IMR-90 (cell line): ENCODE measurements around the gene ADCY5. TPM values are rescaled to one million over a fixed set of nuclear protein-coding genes. Genes with fewer than 3 reads are reported as not detected.

Experiments
- ATAC-seq: fragments of 200-7000 bp; cut with Tn5 transposase; 2 replicates; pipeline ENCODE4 v1.9.1; 2020; ENCODE audit warnings: low read depth, mild to moderate bottlenecking, moderate library complexity
- BruUV-seq: library from RNA; stranded (reverse); fragments of 400-500 nt; replicated peaks from 2 replicates; lab custom pipeline; 2021; lab: Mats Ljungman, UMichigan
- CTCF ChIA-PET: fragments of 300-600 bp; formaldehyde crosslinking; extraction: SDS; loops from one replicate; lab custom pipeline; 2021; ENCODE audit warnings: antibody characterized with exemption; lab: Yijun Ruan, JAX
- POLR2A ChIA-PET: fragments of 300-600 bp; sonication (Branson Sonifier 250); formaldehyde crosslinking; loops from one replicate; lab custom pipeline; 2022; ENCODE audit warnings: antibody characterized with exemption; ENCODE audit not compliant: unreplicated experiment; lab: Charles Lee
- DNase-seq: peaks from one replicate; pipeline ENCODE4 v3.0.0; 2013
- H2AFZ ChIP-seq: replicated peaks from 2 replicates; pipeline ENCODE3; 2013; ENCODE audit warnings: low read length, mild to moderate bottlenecking; ENCODE audit not compliant: poor library complexity
- H2AK5ac ChIP-seq: 2 replicates; pipeline ENCODE4 v1.6.1; 2013; ENCODE audit warnings: low read depth, low read length, inconsistent platforms
- H2AK9ac ChIP-seq: replicated peaks from 2 replicates; pipeline ENCODE3; 2013; ENCODE audit warnings: mild to moderate bottlenecking, low read depth, low read length, moderate library complexity; ENCODE audit not compliant: poor library complexity
- H2BK120ac ChIP-seq: 2 replicates; pipeline ENCODE4 v1.6.1; 2013; ENCODE audit warnings: low read depth, low read length, inconsistent platforms
- H2BK15ac ChIP-seq: 3 replicates; pipeline ENCODE4 v1.6.1; 2013; ENCODE audit warnings: low read depth, low read length, inconsistent platforms
- H2BK20ac ChIP-seq: 2 replicates; pipeline ENCODE4 v1.6.1; 2013; ENCODE audit warnings: low read depth, mild to moderate bottlenecking, inconsistent platforms, low read length, moderate library complexity
- H2BK5ac ChIP-seq: 2 replicates; pipeline ENCODE4 v1.6.1; 2013; ENCODE audit warnings: mild to moderate bottlenecking, low read depth, low read length, inconsistent platforms; ENCODE audit not compliant: poor library complexity, severe bottlenecking
- H3K14ac ChIP-seq: replicated peaks from 2 replicates; pipeline ENCODE4 v1.6.1; 2013; ENCODE audit warnings: low read depth, low read length, inconsistent platforms
- H3K18ac ChIP-seq: 2 replicates; pipeline ENCODE4 v1.6.1; 2013; ENCODE audit warnings: low read depth, low read length, control low read depth
- H3K23ac ChIP-seq: 2 replicates; pipeline ENCODE4 v1.6.1; 2013; ENCODE audit warnings: low read depth, low read length, inconsistent platforms
- H3K27ac ChIP-seq: 2 replicates; pipeline ENCODE4 v1.5.1; 2013; ENCODE audit warnings: mild to moderate bottlenecking, control low read depth, low read length; ENCODE audit not compliant: insufficient read depth
- H3K27me3 ChIP-seq: 2 replicates; pipeline ENCODE4 v1.6.1; 2013; ENCODE audit warnings: low read length; ENCODE audit not compliant: control insufficient read depth, insufficient read depth
- H3K36me3 ChIP-seq: 2 replicates; pipeline ENCODE4 v1.6.1; 2013; ENCODE audit warnings: low read length, mixed read lengths; ENCODE audit not compliant: control insufficient read depth, insufficient read depth
- H3K4ac ChIP-seq: 2 replicates; pipeline ENCODE4 v1.6.1; 2013; ENCODE audit warnings: low read depth, low read length, inconsistent platforms
- H3K4me1 ChIP-seq: 2 replicates; pipeline ENCODE4 v1.6.1; 2013; ENCODE audit warnings: low read length, mixed read lengths; ENCODE audit not compliant: control insufficient read depth, insufficient read depth
- H3K4me2 ChIP-seq: 2 replicates; pipeline ENCODE4 v1.6.1; 2013; ENCODE audit warnings: low read depth, mild to moderate bottlenecking, control low read depth, low read length, moderate library complexity
- H3K4me3 ChIP-seq: 2 replicates; pipeline ENCODE4 v1.5.1; 2013; ENCODE audit warnings: low read depth, mild to moderate bottlenecking, control low read depth, low read length, moderate library complexity; ENCODE audit not compliant: insufficient read depth
- H3K56ac ChIP-seq: 2 replicates; pipeline ENCODE4 v1.6.1; 2013; ENCODE audit warnings: low read length, inconsistent platforms; ENCODE audit not compliant: insufficient read depth; ENCODE audit errors: extremely low read depth
- H3K79me1 ChIP-seq, 2 experiments: 2 replicates each; pipeline ENCODE4 v1.6.1; 2013; ENCODE audit warnings: low read length in 2 of 2, inconsistent platforms in 1 of 2, low read depth in 1 of 2
- H3K9ac ChIP-seq: 2 replicates; pipeline ENCODE4 v1.6.1; 2013; ENCODE audit warnings: low read depth, low read length, control low read depth
- H3K9me1 ChIP-seq: 2 replicates; pipeline ENCODE4 v1.6.1; 2013; ENCODE audit warnings: low read length, inconsistent platforms; ENCODE audit not compliant: insufficient read depth
- H3K9me3 ChIP-seq: 2 replicates; pipeline ENCODE4 v1.6.1; 2013; ENCODE audit warnings: low read length; ENCODE audit not compliant: control insufficient read depth, insufficient read depth
- H4K20me1 ChIP-seq: 2 replicates; pipeline ENCODE4 v1.6.1; 2013; ENCODE audit warnings: low read length, inconsistent platforms; ENCODE audit not compliant: insufficient read depth
- H4K5ac ChIP-seq: 2 replicates; pipeline ENCODE4 v1.6.1; 2013; ENCODE audit warnings: mild to moderate bottlenecking, low read depth, low read length, control low read depth
- H4K8ac ChIP-seq, 2 experiments: 2 replicates each; pipeline ENCODE4 v1.6.1; 2013; ENCODE audit warnings: low read depth in 2 of 2, low read length in 2 of 2, control low read depth in 1 of 2, inconsistent platforms in 1 of 2
- H4K91ac ChIP-seq: 2 replicates; pipeline ENCODE4 v1.6.1; 2013; ENCODE audit warnings: low read depth, low read length, inconsistent platforms; ENCODE audit not compliant: insufficient read depth
- NFE2L2 ChIP-seq: fragments of 150-350 bp; IDR thresholded peaks from 2 replicates; pipeline ENCODE4 v1.6.1; 2016; ENCODE audit warnings: low read depth, mild to moderate bottlenecking, low read length
- RCOR1 ChIP-seq: IDR thresholded peaks from 2 replicates; pipeline ENCODE4 v1.6.1; 2012; ENCODE audit warnings: mild to moderate bottlenecking, low read length, improper control_type of control experiment; ENCODE audit not compliant: insufficient replicate concordance
- RFX5 ChIP-seq: IDR thresholded peaks from 2 replicates; pipeline ENCODE4 v1.8.0; 2012; ENCODE audit warnings: low read depth, mild to moderate bottlenecking, low read length, moderate library complexity
- WGBS, 2 experiments: methylation state at CpG; one replicate each; pipeline versions ENCODE4 v1.1.5 to v1.1.7; 2013; ENCODE audit warnings: missing lambda C conversion rate in 2 of 2; ENCODE audit not compliant: insufficient read length in 1 of 2; ENCODE audit errors: extremely low coverage in 2 of 2; 5-methylcytosine and 5-hydroxymethylcytosine counted together
- dilution Hi-C: fragments of 300-500 bp; cut with HindIII; formaldehyde crosslinking; loops from one replicate; pipeline ENCODE4 v1.14.3; 2018; ENCODE audit warnings: low sequenced_read_pairs; ENCODE audit not compliant: unreplicated experiment
- in situ Hi-C: fragments of 300-500 bp; cut with MboI; formaldehyde crosslinking; loops from 3 replicates; pipeline ENCODE4 v1.14.3; 2019; ENCODE audit warnings: low sequenced_read_pairs, inconsistent platforms, mixed read lengths
- intact Hi-C: fragments of 100-400 bp; cut with micrococcal nuclease; formaldehyde crosslinking; loops from 2 replicates; pipeline ENCODE4 v1.10.0; 2022
- polyA plus RNA-seq, 3 experiments: library from polyadenylated mRNA; depleted of rRNA; stranded (reverse); fragments of >200 nt; gene quantifications; 2 replicates each; pipeline ENCODE4 v1.2.3, GENCODE V29; 2012; ENCODE audit warnings: low replicate concordance in 1 of 3
- total RNA-seq: library from RNA; depleted of rRNA; stranded (reverse); fragments of >200 nt; gene quantifications from 2 replicates; pipeline ENCODE4 v1.2.3, GENCODE V29; 2012
- TF ChIP-seq, protein P1 (sequence below): fragments of 150-350 bp; IDR thresholded peaks from 2 replicates; pipeline ENCODE4 v1.6.1; 2017; ENCODE audit warnings: mild to moderate bottlenecking, antibody characterized with exemption, low read length, low read depth

Gene ADCY5
- total and polyA plus RNA-seq, 2 of the 4 experiments (the other 2 are of a cell fraction), result 0.14 to 0.18 TPM

DNA sequence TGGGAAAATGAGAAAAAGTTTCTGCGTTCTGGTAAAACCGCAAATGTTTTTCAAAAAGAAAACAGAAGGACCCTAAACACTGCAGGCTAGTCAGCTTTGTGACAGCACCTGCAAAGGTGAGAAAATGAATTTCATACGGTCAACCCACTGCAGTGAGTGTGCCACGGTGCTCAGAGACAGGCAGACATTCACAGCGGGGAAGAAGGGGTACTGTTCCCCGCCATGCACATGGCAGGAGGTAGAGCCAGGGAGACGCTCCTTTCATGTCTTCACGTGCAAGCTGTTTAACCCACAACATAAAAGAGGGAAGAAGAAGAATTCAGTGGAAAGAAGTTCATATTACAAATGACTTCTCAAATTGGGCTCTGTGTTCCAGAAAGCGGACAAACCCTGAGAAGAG, 137.7 kb downstream of the ADCY5 start:
- H4K5ac ChIP-seq, result no peak overlapping the region
- no peak overlapping the region for H3K27ac ChIP-seq
- ATAC-seq (no peak), DNase-seq (no peak)
- H3K9me1 ChIP-seq, result no peaks in the 10 kb centered on the region
- H2AFZ ChIP-seq, result no peak overlapping the region
- no peaks in the 10 kb centered on the region; the same call in 1 of the 2 replicates for H3K4me1 ChIP-seq
- no peaks in the 10 kb centered on the region for H3K79me1 ChIP-seq
- no TSS peak for BruUV-seq
- no peak overlapping the region for H2AK9ac ChIP-seq
- H2BK5ac ChIP-seq, result no peak overlapping the region
- no peak overlapping the region for H3K9ac ChIP-seq
- H3K4me3 ChIP-seq, result no peak overlapping the region
- no peaks in the 10 kb centered on the region for H3K9me3 ChIP-seq
- no peak overlapping the region for H3K56ac ChIP-seq
- 56% methylated on average over 4 of the region's 9 CpGs; no CpG with 5 or more reads in 1 of the 2 experiments for WGBS, 2 experiments
- H3K4ac ChIP-seq, result no peak overlapping the region
- H2BK20ac ChIP-seq, result no peak overlapping the region
- no peak overlapping the region for H3K4me2 ChIP-seq
- no peak overlapping the region for H4K8ac ChIP-seq
- H3K27me3 ChIP-seq, result peaks cover 43% of the 10 kb centered on the region
- no peak overlapping the region for H3K18ac ChIP-seq
- H4K20me1 ChIP-seq, result no peaks in the 10 kb centered on the region
- dilution Hi-C loops, result no loop called here
- H2BK15ac ChIP-seq, result no peak overlapping the region
- CTCF ChIA-PET, result no interaction called here
- H3K36me3 ChIP-seq, result no peaks in the 10 kb centered on the region
- TF ChIP-seq RCOR1, result no peak
- TF ChIP-seq, protein P1, sequence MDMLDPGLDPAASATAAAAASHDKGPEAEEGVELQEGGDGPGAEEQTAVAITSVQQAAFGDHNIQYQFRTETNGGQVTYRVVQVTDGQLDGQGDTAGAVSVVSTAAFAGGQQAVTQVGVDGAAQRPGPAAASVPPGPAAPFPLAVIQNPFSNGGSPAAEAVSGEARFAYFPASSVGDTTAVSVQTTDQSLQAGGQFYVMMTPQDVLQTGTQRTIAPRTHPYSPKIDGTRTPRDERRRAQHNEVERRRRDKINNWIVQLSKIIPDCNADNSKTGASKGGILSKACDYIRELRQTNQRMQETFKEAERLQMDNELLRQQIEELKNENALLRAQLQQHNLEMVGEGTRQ, result no peak
- TF ChIP-seq RFX5, result no peak
- TF ChIP-seq NFE2L2, result no peak
- no peak overlapping the region for H3K14ac ChIP-seq
- no peak overlapping the region for H2BK120ac ChIP-seq
- in situ Hi-C loops, result no loop called here
- H2AK5ac ChIP-seq, result no peak overlapping the region
- H4K91ac ChIP-seq, result no peak overlapping the region
- POLR2A ChIA-PET, result no interaction called here
- intact Hi-C loops, result no loop called here
- H3K23ac ChIP-seq, result no peak overlapping the region
